IMR-90 (cell line): Measurements from ENCODE around the gene SLBP. TPM values are rescaled to one million over a fixed set of nuclear protein-coding genes. Genes with fewer than 3 reads are reported as not detected.

Experiments used
- ATAC-seq: fragments of 200-7000 bp; cut with Tn5 transposase; 2 replicates; pipeline ENCODE4 v1.9.1; 2020; ENCODE audit warnings: low read depth, mild to moderate bottlenecking, moderate library complexity
- BruUV-seq: library from RNA; stranded (reverse); fragments of 400-500 nt; replicated peaks from 2 replicates; lab custom pipeline; 2021; lab: Mats Ljungman, UMichigan
- CTCF ChIA-PET: fragments of 300-600 bp; formaldehyde crosslinking; extraction: SDS; loops from one replicate; lab custom pipeline; 2021; ENCODE audit warnings: antibody characterized with exemption; lab: Yijun Ruan, JAX
- POLR2A ChIA-PET: fragments of 300-600 bp; sonication (Branson Sonifier 250); formaldehyde crosslinking; loops from one replicate; lab custom pipeline; 2022; ENCODE audit warnings: antibody characterized with exemption; ENCODE audit not compliant: unreplicated experiment; lab: Charles Lee
- DNase-seq: peaks from one replicate; pipeline ENCODE4 v3.0.0; 2013
- H2AFZ ChIP-seq: replicated peaks from 2 replicates; pipeline ENCODE3; 2013; ENCODE audit warnings: low read length, mild to moderate bottlenecking; ENCODE audit not compliant: poor library complexity
- H2AK5ac ChIP-seq: 2 replicates; pipeline ENCODE4 v1.6.1; 2013; ENCODE audit warnings: low read depth, low read length, inconsistent platforms
- H2AK9ac ChIP-seq: replicated peaks from 2 replicates; pipeline ENCODE3; 2013; ENCODE audit warnings: mild to moderate bottlenecking, low read depth, low read length, moderate library complexity; ENCODE audit not compliant: poor library complexity
- H2BK120ac ChIP-seq: 2 replicates; pipeline ENCODE4 v1.6.1; 2013; ENCODE audit warnings: low read depth, low read length, inconsistent platforms
- H2BK15ac ChIP-seq: 3 replicates; pipeline ENCODE4 v1.6.1; 2013; ENCODE audit warnings: low read depth, low read length, inconsistent platforms
- H2BK20ac ChIP-seq: 2 replicates; pipeline ENCODE4 v1.6.1; 2013; ENCODE audit warnings: low read depth, mild to moderate bottlenecking, inconsistent platforms, low read length, moderate library complexity
- H2BK5ac ChIP-seq: 2 replicates; pipeline ENCODE4 v1.6.1; 2013; ENCODE audit warnings: mild to moderate bottlenecking, low read depth, low read length, inconsistent platforms; ENCODE audit not compliant: poor library complexity, severe bottlenecking
- H3K14ac ChIP-seq: replicated peaks from 2 replicates; pipeline ENCODE4 v1.6.1; 2013; ENCODE audit warnings: low read depth, low read length, inconsistent platforms
- H3K18ac ChIP-seq: 2 replicates; pipeline ENCODE4 v1.6.1; 2013; ENCODE audit warnings: low read depth, low read length, control low read depth
- H3K23ac ChIP-seq: 2 replicates; pipeline ENCODE4 v1.6.1; 2013; ENCODE audit warnings: low read depth, low read length, inconsistent platforms
- H3K27ac ChIP-seq: 2 replicates; pipeline ENCODE4 v1.5.1; 2013; ENCODE audit warnings: mild to moderate bottlenecking, control low read depth, low read length; ENCODE audit not compliant: insufficient read depth
- H3K27me3 ChIP-seq: 2 replicates; pipeline ENCODE4 v1.6.1; 2013; ENCODE audit warnings: low read length; ENCODE audit not compliant: control insufficient read depth, insufficient read depth
- H3K36me3 ChIP-seq: 2 replicates; pipeline ENCODE4 v1.6.1; 2013; ENCODE audit warnings: low read length, mixed read lengths; ENCODE audit not compliant: control insufficient read depth, insufficient read depth
- H3K4ac ChIP-seq: 2 replicates; pipeline ENCODE4 v1.6.1; 2013; ENCODE audit warnings: low read depth, low read length, inconsistent platforms
- H3K4me1 ChIP-seq: 2 replicates; pipeline ENCODE4 v1.6.1; 2013; ENCODE audit warnings: low read length, mixed read lengths; ENCODE audit not compliant: control insufficient read depth, insufficient read depth
- H3K4me2 ChIP-seq: 2 replicates; pipeline ENCODE4 v1.6.1; 2013; ENCODE audit warnings: low read depth, mild to moderate bottlenecking, control low read depth, low read length, moderate library complexity
- H3K4me3 ChIP-seq: 2 replicates; pipeline ENCODE4 v1.5.1; 2013; ENCODE audit warnings: low read depth, mild to moderate bottlenecking, control low read depth, low read length, moderate library complexity; ENCODE audit not compliant: insufficient read depth
- H3K56ac ChIP-seq: 2 replicates; pipeline ENCODE4 v1.6.1; 2013; ENCODE audit warnings: low read length, inconsistent platforms; ENCODE audit not compliant: insufficient read depth; ENCODE audit errors: extremely low read depth
- H3K79me1 ChIP-seq, 2 experiments: 2 replicates each; pipeline ENCODE4 v1.6.1; 2013; ENCODE audit warnings: low read length in 2 of 2, inconsistent platforms in 1 of 2, low read depth in 1 of 2
- H3K9ac ChIP-seq: 2 replicates; pipeline ENCODE4 v1.6.1; 2013; ENCODE audit warnings: low read depth, low read length, control low read depth
- H3K9me1 ChIP-seq: 2 replicates; pipeline ENCODE4 v1.6.1; 2013; ENCODE audit warnings: low read length, inconsistent platforms; ENCODE audit not compliant: insufficient read depth
- H3K9me3 ChIP-seq: 2 replicates; pipeline ENCODE4 v1.6.1; 2013; ENCODE audit warnings: low read length; ENCODE audit not compliant: control insufficient read depth, insufficient read depth
- H4K20me1 ChIP-seq: 2 replicates; pipeline ENCODE4 v1.6.1; 2013; ENCODE audit warnings: low read length, inconsistent platforms; ENCODE audit not compliant: insufficient read depth
- H4K5ac ChIP-seq: 2 replicates; pipeline ENCODE4 v1.6.1; 2013; ENCODE audit warnings: mild to moderate bottlenecking, low read depth, low read length, control low read depth
- H4K8ac ChIP-seq, 2 experiments: 2 replicates each; pipeline ENCODE4 v1.6.1; 2013; ENCODE audit warnings: low read depth in 2 of 2, low read length in 2 of 2, control low read depth in 1 of 2, inconsistent platforms in 1 of 2
- H4K91ac ChIP-seq: 2 replicates; pipeline ENCODE4 v1.6.1; 2013; ENCODE audit warnings: low read depth, low read length, inconsistent platforms; ENCODE audit not compliant: insufficient read depth
- MAFK ChIP-seq: IDR thresholded peaks from 2 replicates; pipeline ENCODE4 v1.6.1; 2012; ENCODE audit warnings: low read depth, low read length, improper control_type of control experiment
- MAZ ChIP-seq: IDR thresholded peaks from 2 replicates; pipeline ENCODE4 v1.6.1; 2012; ENCODE audit warnings: low read depth, mild to moderate bottlenecking, low read length, improper control_type of control experiment, moderate library complexity, borderline replicate concordance
- RFX5 ChIP-seq: IDR thresholded peaks from 2 replicates; pipeline ENCODE4 v1.8.0; 2012; ENCODE audit warnings: low read depth, mild to moderate bottlenecking, low read length, moderate library complexity
- WGBS, 2 experiments: methylation state at CpG; one replicate each; pipeline versions ENCODE4 v1.1.5 to v1.1.7; 2013; ENCODE audit warnings: missing lambda C conversion rate in 2 of 2; ENCODE audit not compliant: insufficient read length in 1 of 2; ENCODE audit errors: extremely low coverage in 2 of 2; 5-methylcytosine and 5-hydroxymethylcytosine counted together
- dilution Hi-C: fragments of 300-500 bp; cut with HindIII; formaldehyde crosslinking; loops from one replicate; pipeline ENCODE4 v1.14.3; 2018; ENCODE audit warnings: low sequenced_read_pairs; ENCODE audit not compliant: unreplicated experiment
- in situ Hi-C: fragments of 300-500 bp; cut with MboI; formaldehyde crosslinking; loops from 3 replicates; pipeline ENCODE4 v1.14.3; 2019; ENCODE audit warnings: low sequenced_read_pairs, inconsistent platforms, mixed read lengths
- intact Hi-C: fragments of 100-400 bp; cut with micrococcal nuclease; formaldehyde crosslinking; loops from 2 replicates; pipeline ENCODE4 v1.10.0; 2022
- polyA plus RNA-seq, 3 experiments: library from polyadenylated mRNA; depleted of rRNA; stranded (reverse); fragments of >200 nt; gene quantifications; 2 replicates each; pipeline ENCODE4 v1.2.3, GENCODE V29; 2012; ENCODE audit warnings: low replicate concordance in 1 of 3
- total RNA-seq: library from RNA; depleted of rRNA; stranded (reverse); fragments of >200 nt; gene quantifications from 2 replicates; pipeline ENCODE4 v1.2.3, GENCODE V29; 2012
- TF ChIP-seq, protein P1 (sequence below): fragments of 150-350 bp; IDR thresholded peaks from 2 replicates; pipeline ENCODE4 v1.6.1; 2017; ENCODE audit warnings: mild to moderate bottlenecking, antibody characterized with exemption, low read length, low read depth
- TF ChIP-seq, protein P2 (sequence below): conservative IDR thresholded peaks from 2 replicates; pipeline ENCODE4 v1.5.1; 2012; ENCODE audit warnings: mild to moderate bottlenecking, low read depth, low read length, improper control_type of control experiment

The SLBP gene
- total and polyA plus RNA-seq, 2 of the 4 experiments (the other 2 are of a cell fraction) = 64.9 to 66.1 TPM

DNA sequence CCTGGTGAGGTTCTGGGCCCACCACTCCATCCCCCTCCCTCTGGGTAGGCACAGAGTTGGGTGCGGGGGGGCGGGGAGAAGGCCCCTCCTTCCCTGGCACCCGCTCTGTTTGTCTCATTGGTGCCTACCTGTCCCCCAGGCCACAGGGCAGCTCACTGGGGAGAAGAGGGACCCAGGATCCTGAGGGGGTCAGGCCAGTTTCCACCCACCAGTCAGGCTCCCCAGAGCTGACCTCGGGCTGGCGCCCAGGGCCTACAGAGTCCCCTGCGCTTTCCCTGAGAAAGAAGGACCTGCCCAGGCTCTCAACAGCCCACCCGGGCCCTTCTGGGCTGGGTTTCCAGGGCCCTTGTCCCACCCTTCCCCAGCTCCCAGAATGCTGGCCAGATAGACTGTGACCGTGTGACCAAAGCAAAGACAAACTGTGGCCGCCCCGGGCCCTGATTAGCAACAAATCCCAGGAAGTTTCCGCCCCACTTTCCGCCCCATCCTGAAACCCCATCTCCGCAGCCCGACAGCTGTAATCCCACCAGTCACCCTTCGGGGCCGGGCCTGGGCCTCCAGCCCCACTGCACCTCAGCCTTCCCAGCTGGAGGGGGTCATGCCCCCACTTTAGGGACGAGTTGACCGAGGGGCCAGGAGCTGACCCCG is 47.2 kb upstream of the SLBP start:
- POLR2A ChIA-PET = no interaction called here
- ATAC-seq = no peak
- H4K5ac ChIP-seq = no peak overlapping the region

More for the DNA sequence above, 47.2 kb upstream of the SLBP start:
- Histone ChIP-seq H2AK9ac (no peak overlapping the region), H3K36me3 (no peaks in the 10 kb centered on the region), H3K18ac (no peak overlapping the region), H3K9ac (no peak overlapping the region), H3K23ac (no peak overlapping the region), H4K91ac (no peak overlapping the region), H3K27me3 (no peaks in the 10 kb centered on the region; the same call in 1 of the 2 replicates), H3K4ac (no peak overlapping the region), H4K8ac (no peak overlapping the region), H4K20me1 (no peaks in the 10 kb centered on the region), H2BK5ac (no peak overlapping the region), H2BK20ac (no peak overlapping the region), H3K56ac (no peak overlapping the region), H2BK120ac (no peak overlapping the region), H3K4me1 (peaks cover 4% of the 10 kb centered on the region; the same call in 1 of the 2 replicates), H2BK15ac (no peak overlapping the region), H3K9me3 (no peaks in the 10 kb centered on the region), H3K9me1 (no peaks in the 10 kb centered on the region), H3K14ac (no peak overlapping the region), H2AK5ac (no peak overlapping the region), H3K4me3 (no peak overlapping the region), H3K79me1 (no peaks in the 10 kb centered on the region), H3K4me2 (no peak overlapping the region), H3K27ac (no peak overlapping the region), H2AFZ (no peak overlapping the region)
- BruUV-seq = no TSS peak
- 75% methylated on average over 9 of the region's 19 CpGs; no CpG with 5 or more reads in 1 of the 2 experiments for WGBS, 2 experiments
- intact Hi-C loops = no loop called here
- CTCF ChIA-PET = interaction anchor here (0.9 kb wide), 1 partner anchor 66 kb away, joined by 3 read pairs; no protein-coding TSS in a partner anchor
- dilution Hi-C loops = no loop called here
- no peak for DNase-seq
- in situ Hi-C loops = no loop called here
- TF ChIP-seq RFX5 = no peak
- TF ChIP-seq, protein P1, sequence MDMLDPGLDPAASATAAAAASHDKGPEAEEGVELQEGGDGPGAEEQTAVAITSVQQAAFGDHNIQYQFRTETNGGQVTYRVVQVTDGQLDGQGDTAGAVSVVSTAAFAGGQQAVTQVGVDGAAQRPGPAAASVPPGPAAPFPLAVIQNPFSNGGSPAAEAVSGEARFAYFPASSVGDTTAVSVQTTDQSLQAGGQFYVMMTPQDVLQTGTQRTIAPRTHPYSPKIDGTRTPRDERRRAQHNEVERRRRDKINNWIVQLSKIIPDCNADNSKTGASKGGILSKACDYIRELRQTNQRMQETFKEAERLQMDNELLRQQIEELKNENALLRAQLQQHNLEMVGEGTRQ = no peak
- TF ChIP-seq MAFK = no peak
- TF ChIP-seq, protein P2, sequence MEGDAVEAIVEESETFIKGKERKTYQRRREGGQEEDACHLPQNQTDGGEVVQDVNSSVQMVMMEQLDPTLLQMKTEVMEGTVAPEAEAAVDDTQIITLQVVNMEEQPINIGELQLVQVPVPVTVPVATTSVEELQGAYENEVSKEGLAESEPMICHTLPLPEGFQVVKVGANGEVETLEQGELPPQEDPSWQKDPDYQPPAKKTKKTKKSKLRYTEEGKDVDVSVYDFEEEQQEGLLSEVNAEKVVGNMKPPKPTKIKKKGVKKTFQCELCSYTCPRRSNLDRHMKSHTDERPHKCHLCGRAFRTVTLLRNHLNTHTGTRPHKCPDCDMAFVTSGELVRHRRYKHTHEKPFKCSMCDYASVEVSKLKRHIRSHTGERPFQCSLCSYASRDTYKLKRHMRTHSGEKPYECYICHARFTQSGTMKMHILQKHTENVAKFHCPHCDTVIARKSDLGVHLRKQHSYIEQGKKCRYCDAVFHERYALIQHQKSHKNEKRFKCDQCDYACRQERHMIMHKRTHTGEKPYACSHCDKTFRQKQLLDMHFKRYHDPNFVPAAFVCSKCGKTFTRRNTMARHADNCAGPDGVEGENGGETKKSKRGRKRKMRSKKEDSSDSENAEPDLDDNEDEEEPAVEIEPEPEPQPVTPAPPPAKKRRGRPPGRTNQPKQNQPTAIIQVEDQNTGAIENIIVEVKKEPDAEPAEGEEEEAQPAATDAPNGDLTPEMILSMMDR = no peak
- TF ChIP-seq MAZ = no peak
